GM23338 (cell line): Measurements from ENCODE around the gene MAP2K6. TPM values are rescaled to one million over a fixed set of nuclear protein-coding genes. Genes with fewer than 3 reads are reported as not detected.

Source experiments
- ETS1 ChIP-seq: IDR thresholded peaks from 2 replicates; pipeline ENCODE4 v1.6.1; 2016; ENCODE audit warnings: antibody characterized with exemption
- EZH2 ChIP-seq: fragments of 200-600 bp; sonication (generic); IDR thresholded peaks from one replicate; pipeline ENCODE4 v1.8.0; 2017; ENCODE audit warnings: antibody characterized with exemption, mild to moderate bottlenecking, low read depth; ENCODE audit not compliant: unreplicated experiment
- NANOG ChIP-seq: IDR thresholded peaks from 2 replicates; pipeline ENCODE4 v1.6.1; 2016; ENCODE audit warnings: antibody characterized with exemption, borderline replicate concordance
- REST ChIP-seq: IDR thresholded peaks from one replicate; pipeline ENCODE4 v1.6.1; 2018; ENCODE audit warnings: antibody characterized with exemption; ENCODE audit not compliant: unreplicated experiment
- ZNF114 ChIP-seq: fragments of 250-450 bp; sonication (Bioruptor Pico); IDR thresholded peaks from 2 replicates; pipeline ENCODE4 v1.5.0; 2020; ENCODE audit warnings: mild to moderate bottlenecking, moderate library complexity
- ZNF331 ChIP-seq: fragments of 250-450 bp; sonication (Bioruptor Pico); IDR thresholded peaks from 2 replicates; pipeline ENCODE4 v1.5.0; 2020; ENCODE audit warnings: low read depth, mild to moderate bottlenecking, moderate library complexity
- ZNF462 ChIP-seq: fragments of 250-450 bp; sonication (Bioruptor Pico); IDR thresholded peaks from 2 replicates; pipeline ENCODE4 v1.5.0; 2020; ENCODE audit warnings: mild to moderate bottlenecking, moderate library complexity
- polyA plus RNA-seq: library from polyadenylated mRNA; unstranded; fragments of >200 nt; fragmentation: Nextera tagmentation; extraction: Ambion mirVana; gene quantifications from 2 replicates; pipeline ENCODE4 v1.2.1, GENCODE V29; 2016
- total RNA-seq: library from RNA; depleted of rRNA; stranded (reverse); fragments of >200 nt; shearing (Covaris generic); gene quantifications from 2 replicates; pipeline ENCODE4 v1.2.3, GENCODE V29; 2014
- TF ChIP-seq, protein P1 (sequence below), 2 experiments: fragments of 200-600 bp in 1 of 2; sonication (generic) in 1 of 2; conservative IDR thresholded peaks; 2 replicates each; pipeline versions ENCODE4 v1.5.1 to v1.6.1; 2016 to 2017; ENCODE audit warnings: antibody characterized with exemption in 2 of 2, low read depth in 2 of 2, mild to moderate bottlenecking in 2 of 2, moderate library complexity in 1 of 2

MAP2K6 gene
- total and polyA plus RNA-seq, 2 experiments from 2014 or later, result 26.3 to 31.1 TPM

GRCh38 chr17:69499318-69499717, 84.8 kb downstream of the MAP2K6 start (continued):
- TF ChIP-seq ZNF462 (CRISPR knock-in tag) (no peak), ZNF114 (CRISPR knock-in tag) (no peak), ETS1 (no peak), EZH2 (no peak), ZNF331 (CRISPR knock-in tag) (no peak), NANOG (no peak), REST (no peak)
- TF ChIP-seq, protein P1, sequence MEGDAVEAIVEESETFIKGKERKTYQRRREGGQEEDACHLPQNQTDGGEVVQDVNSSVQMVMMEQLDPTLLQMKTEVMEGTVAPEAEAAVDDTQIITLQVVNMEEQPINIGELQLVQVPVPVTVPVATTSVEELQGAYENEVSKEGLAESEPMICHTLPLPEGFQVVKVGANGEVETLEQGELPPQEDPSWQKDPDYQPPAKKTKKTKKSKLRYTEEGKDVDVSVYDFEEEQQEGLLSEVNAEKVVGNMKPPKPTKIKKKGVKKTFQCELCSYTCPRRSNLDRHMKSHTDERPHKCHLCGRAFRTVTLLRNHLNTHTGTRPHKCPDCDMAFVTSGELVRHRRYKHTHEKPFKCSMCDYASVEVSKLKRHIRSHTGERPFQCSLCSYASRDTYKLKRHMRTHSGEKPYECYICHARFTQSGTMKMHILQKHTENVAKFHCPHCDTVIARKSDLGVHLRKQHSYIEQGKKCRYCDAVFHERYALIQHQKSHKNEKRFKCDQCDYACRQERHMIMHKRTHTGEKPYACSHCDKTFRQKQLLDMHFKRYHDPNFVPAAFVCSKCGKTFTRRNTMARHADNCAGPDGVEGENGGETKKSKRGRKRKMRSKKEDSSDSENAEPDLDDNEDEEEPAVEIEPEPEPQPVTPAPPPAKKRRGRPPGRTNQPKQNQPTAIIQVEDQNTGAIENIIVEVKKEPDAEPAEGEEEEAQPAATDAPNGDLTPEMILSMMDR (conservative IDR thresholded peaks at IDR 0.05; ENCODE audit: low read depth in 2 of 2), result no peak
